BJ (cell line): ENCODE data around the gene HMGN2. TPM values are rescaled to one million over a fixed set of nuclear protein-coding genes. Genes with fewer than 3 reads are reported as not detected.

Experiments used
- CTCF ChIA-PET: fragments of 350-600 bp; formaldehyde crosslinking; extraction: SDS; loops from one replicate; lab custom pipeline; 2021; ENCODE audit warnings: antibody characterized with exemption, inconsistent platforms; lab: Yijun Ruan, JAX
- POLR2A ChIA-PET: fragments of 300-600 bp; sonication (Branson Sonifier 250); formaldehyde crosslinking; extraction: SDS; loops from one replicate; lab custom pipeline; 2021; ENCODE audit warnings: antibody characterized with exemption; lab: Charles Lee
- DNase-seq: peaks from one replicate; pipeline ENCODE4 v3.0.0-alpha.2; 2011; ENCODE audit warnings: low read depth
- H3K27me3 ChIP-seq: 2 replicates; pipeline ENCODE4 v1.6.0; 2011; ENCODE audit warnings: low read length; ENCODE audit not compliant: control insufficient read depth, insufficient read depth
- H3K36me3 ChIP-seq: 2 replicates; pipeline ENCODE4 v1.5.1; 2011; ENCODE audit warnings: low read length; ENCODE audit not compliant: control insufficient read depth, insufficient read depth
- H3K4me3 ChIP-seq: 2 replicates; pipeline ENCODE4 v1.5.1; 2011; ENCODE audit warnings: low read depth, mild to moderate bottlenecking, control low read depth, low read length
- polyA plus RNA-seq: library from polyadenylated mRNA; depleted of rRNA; stranded (reverse); fragments of >200 nt; gene quantifications from 2 replicates; pipeline ENCODE4 v1.2.3, GENCODE V29; 2011
- TF ChIP-seq, protein P1 (sequence below): IDR thresholded peaks from 2 replicates; pipeline ENCODE4 v1.5.1; 2011; ENCODE audit warnings: low read depth, mild to moderate bottlenecking, control low read depth, inconsistent platforms, low read length, moderate library complexity; ENCODE audit not compliant: insufficient read depth

The HMGN2 gene
- polyA plus RNA-seq, 1 experiment = 268 TPM

- H3K4me3 ChIP-seq = no peak overlapping the region
- POLR2A ChIA-PET = interaction anchor here (1.0 kb wide), 1 partner anchor 17 kb away, joined by 3 read pairs; no protein-coding TSS in a partner anchor
- CTCF ChIA-PET = no interaction called here
- TF ChIP-seq, protein P1, sequence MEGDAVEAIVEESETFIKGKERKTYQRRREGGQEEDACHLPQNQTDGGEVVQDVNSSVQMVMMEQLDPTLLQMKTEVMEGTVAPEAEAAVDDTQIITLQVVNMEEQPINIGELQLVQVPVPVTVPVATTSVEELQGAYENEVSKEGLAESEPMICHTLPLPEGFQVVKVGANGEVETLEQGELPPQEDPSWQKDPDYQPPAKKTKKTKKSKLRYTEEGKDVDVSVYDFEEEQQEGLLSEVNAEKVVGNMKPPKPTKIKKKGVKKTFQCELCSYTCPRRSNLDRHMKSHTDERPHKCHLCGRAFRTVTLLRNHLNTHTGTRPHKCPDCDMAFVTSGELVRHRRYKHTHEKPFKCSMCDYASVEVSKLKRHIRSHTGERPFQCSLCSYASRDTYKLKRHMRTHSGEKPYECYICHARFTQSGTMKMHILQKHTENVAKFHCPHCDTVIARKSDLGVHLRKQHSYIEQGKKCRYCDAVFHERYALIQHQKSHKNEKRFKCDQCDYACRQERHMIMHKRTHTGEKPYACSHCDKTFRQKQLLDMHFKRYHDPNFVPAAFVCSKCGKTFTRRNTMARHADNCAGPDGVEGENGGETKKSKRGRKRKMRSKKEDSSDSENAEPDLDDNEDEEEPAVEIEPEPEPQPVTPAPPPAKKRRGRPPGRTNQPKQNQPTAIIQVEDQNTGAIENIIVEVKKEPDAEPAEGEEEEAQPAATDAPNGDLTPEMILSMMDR = no peak
- DNase-seq = no peak
- H3K27me3 ChIP-seq = no peaks in the 10 kb centered on the region
- no peaks in the 10 kb centered on the region for H3K36me3 ChIP-seq
These were observed 10.7 kb downstream of the HMGN2 start for GRCh38 chr1:26482921-26483320.

DNA sequence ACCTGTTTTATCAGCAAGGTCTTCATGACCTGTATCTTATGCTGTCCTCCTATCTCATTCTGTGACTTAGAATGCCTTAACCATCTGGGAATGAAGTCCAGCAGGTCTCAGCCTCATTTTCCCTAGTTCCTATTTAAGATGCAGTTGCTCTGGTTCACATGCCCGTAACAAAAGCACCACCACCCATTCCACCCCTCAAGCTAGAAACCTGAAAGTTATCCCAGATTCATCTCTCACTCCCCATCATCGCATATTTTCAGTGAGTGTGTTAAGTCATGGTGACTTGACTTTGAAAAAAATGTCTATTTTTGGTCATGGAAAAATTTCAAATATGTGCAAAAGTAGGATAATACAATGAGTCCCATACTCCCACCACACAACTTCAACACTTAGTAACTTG lies 11.7 kb downstream of the HMGN2 start:
- no peak overlapping the region for H3K4me3 ChIP-seq
- H3K27me3 ChIP-seq = no peaks in the 10 kb centered on the region
- ChIA-PET CTCF (interaction anchor here (0.9 kb wide), 1 partner anchor 16 kb away, joined by 4 read pairs; no protein-coding TSS in a partner anchor), POLR2A (no interaction called here)
- H3K36me3 ChIP-seq = no peaks in the 10 kb centered on the region
- no peak for DNase-seq
- TF ChIP-seq, protein P1 = no peak

DNA sequence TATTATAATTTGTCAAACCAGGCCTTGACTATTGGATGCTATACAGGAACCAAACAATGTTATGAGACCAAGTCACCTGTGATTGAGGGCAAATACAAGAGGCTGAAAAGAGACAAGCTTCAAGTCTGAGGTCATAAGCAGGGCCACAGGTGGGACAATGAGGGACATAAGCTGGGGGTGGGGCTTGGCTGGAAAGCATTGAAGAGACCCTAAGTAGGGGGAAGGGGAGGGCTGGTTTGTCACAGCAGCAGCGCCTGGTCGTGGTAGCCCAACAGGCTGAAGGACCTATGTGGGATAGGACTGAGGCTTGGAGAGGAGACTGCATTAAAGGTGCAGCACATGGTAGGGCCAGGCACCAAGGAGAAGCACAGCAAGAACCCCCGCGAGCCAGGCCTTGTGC lies 17.9 kb downstream of the HMGN2 start:
- CTCF ChIA-PET = interaction anchor here (2.4 kb wide), 1 partner anchor 10 kb away, joined by 18 read pairs; no protein-coding TSS in a partner anchor
- POLR2A ChIA-PET = no interaction called here
- TF ChIP-seq, protein P1 = no peak

GRCh38 chr1:26493267-26493666 lies 21.0 kb downstream of the HMGN2 start:
- ChIA-PET CTCF (interaction anchor here (0.9 kb wide), 1 partner anchor 21 kb away, joined by 3 read pairs; the partner anchor contains the start of gene HMGN2), POLR2A (no interaction called here)
- Histone ChIP-seq H3K4me3 (no peak overlapping the region), H3K27me3 (no peaks in the 10 kb centered on the region), H3K36me3 (no peaks in the 10 kb centered on the region)
- DNase-seq = no peak
- TF ChIP-seq, protein P1 = no peak

More for the DNA sequence above, 17.9 kb downstream of the HMGN2 start:
- Histone ChIP-seq H3K27me3 (no peaks in the 10 kb centered on the region), H3K36me3 (no peaks in the 10 kb centered on the region), H3K4me3 (no peak overlapping the region)
- DNase-seq = no peak

DNA sequence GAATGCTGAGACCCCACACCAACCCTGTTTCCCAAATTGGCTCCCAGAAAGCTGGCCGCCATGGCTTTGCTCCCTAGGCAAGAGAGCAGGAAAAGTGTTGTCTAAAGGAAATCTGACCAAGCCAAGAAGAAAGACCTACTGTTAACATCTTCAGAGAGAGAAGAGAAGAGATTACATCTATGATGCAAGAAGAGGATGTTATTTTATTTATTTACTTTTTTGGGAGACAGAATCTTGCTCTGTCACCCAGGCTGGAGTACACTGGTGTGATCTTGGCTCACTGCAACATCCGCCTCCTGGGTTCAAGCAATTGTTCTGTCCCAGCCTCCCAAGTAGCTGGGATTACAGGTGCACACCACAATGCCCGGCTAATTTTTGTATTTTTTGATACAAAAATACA lies 21.7 kb downstream of the HMGN2 start:
- no peak overlapping the region for H3K4me3 ChIP-seq
- TF ChIP-seq, protein P1 = no peak
- no peaks in the 10 kb centered on the region for H3K27me3 ChIP-seq
- no peak for DNase-seq
- CTCF ChIA-PET = interaction anchor here (0.9 kb wide), 1 partner anchor 22 kb away, joined by 3 read pairs; the partner anchor contains the start of gene HMGN2
- POLR2A ChIA-PET = no interaction called here
- no peaks in the 10 kb centered on the region for H3K36me3 ChIP-seq
